Natural killer cell (primary cell): ENCODE results near the gene TRIM71. TPM values are rescaled to one million over a fixed set of nuclear protein-coding genes. Genes with fewer than 3 reads are reported as not detected.

Source experiments
- ATAC-seq, 3 donors: fragments of 150-1000 bp in 2 of 3; fragments of 200-7000 bp in 1 of 3; cut with Tn5 transposase; 1 replicate in 1 of 3; 2 replicates in 2 of 3; pipeline ENCODE4 v1.10.0; 2021; ENCODE audit warnings: mild to moderate bottlenecking in 2 of 3, moderate library complexity in 2 of 3
- DNase-seq, 2 donors: peaks; one replicate each; pipeline versions ENCODE4 v3.0.0 to v3.0.0-alpha.2; 2013 to 2021; ENCODE audit warnings: mixed read lengths in 1 of 2
- H3K27ac ChIP-seq: one replicate; pipeline ENCODE4 v1.5.1; 2013; ENCODE audit warnings: mild to moderate bottlenecking, low read length
- H3K27me3 ChIP-seq: one replicate; pipeline ENCODE4 v1.6.1; 2013; ENCODE audit warnings: low read length; ENCODE audit not compliant: control insufficient read depth, insufficient read depth
- H3K36me3 ChIP-seq: one replicate; pipeline ENCODE4 v1.6.1; 2013; ENCODE audit warnings: low read length; ENCODE audit not compliant: control insufficient read depth, insufficient read depth
- H3K4me1 ChIP-seq: one replicate; pipeline ENCODE4 v1.6.1; 2013; ENCODE audit warnings: low read length; ENCODE audit not compliant: control insufficient read depth, insufficient read depth
- H3K4me3 ChIP-seq: one replicate; pipeline ENCODE4 v1.5.1; 2013; ENCODE audit warnings: low read length
- H3K9me3 ChIP-seq: one replicate; pipeline ENCODE4 v1.6.1; 2013; ENCODE audit warnings: low read length; ENCODE audit not compliant: control insufficient read depth, insufficient read depth
- H3K27ac Mint-ChIP-seq, 2 donors: one replicate each; pipeline ENCODE4 v1.8.0; 2022; ENCODE audit warnings: mild to moderate bottlenecking in 2 of 2, mixed read lengths in 2 of 2, moderate library complexity in 1 of 2
- H3K27me3 Mint-ChIP-seq, 2 donors: one replicate each; pipeline ENCODE4 v1.8.0; 2022; ENCODE audit warnings: low read depth in 2 of 2, mixed read lengths in 2 of 2
- H3K36me3 Mint-ChIP-seq: one replicate; pipeline ENCODE4 v1.8.0; 2022; ENCODE audit warnings: mixed read lengths
- H3K4me1 Mint-ChIP-seq, 2 donors: one replicate each; pipeline ENCODE4 v1.8.0; 2022; ENCODE audit warnings: mixed read lengths in 2 of 2
- H3K4me3 Mint-ChIP-seq: one replicate; pipeline ENCODE4 v1.8.0; 2022; ENCODE audit warnings: mild to moderate bottlenecking, moderate library complexity, mixed read lengths
- H3K9me3 Mint-ChIP-seq, 2 donors: one replicate each; pipeline ENCODE4 v1.8.0; 2022; ENCODE audit warnings: mixed read lengths in 2 of 2
- WGBS: methylation state at CpG from one replicate; pipeline ENCODE4 v1.1.7; 2013; ENCODE audit warnings: missing lambda C conversion rate; ENCODE audit not compliant: insufficient coverage; 5-methylcytosine and 5-hydroxymethylcytosine counted together
- intact Hi-C: fragments of 100-400 bp; cut with micrococcal nuclease; formaldehyde crosslinking; loops from one replicate; pipeline ENCODE4 v1.14.2; 2022
- total RNA-seq, 4 donors: library from RNA; stranded (reverse); fragments of 120-200 nt in 1 of 4; gene quantifications; one replicate each; pipeline versions ENCODE4 v1.2.3 to v1.2.4, GENCODE V29; 2013 to 2022
- TF ChIP-seq, protein P1 (sequence below): fragments of 200-600 bp; IDR thresholded peaks from one replicate; pipeline ENCODE4 v1.8.0; 2022; ENCODE audit warnings: antibody characterized with exemption

The TRIM71 gene
- total RNA-seq, 3 donors from 2014 or later (not counting 1 experiment from before 2014, with no cell fraction given), result 0.05 TPM; not detected in 2

- Histone ChIP-seq H3K27me3 (no peaks in the 10 kb centered on the region), H3K36me3 (no peaks in the 10 kb centered on the region), H3K9me3 (no peaks in the 10 kb centered on the region), H3K4me3 (no peak overlapping the region), H3K4me1 (peaks cover 4% of the 10 kb centered on the region), H3K27ac (no peak overlapping the region)
- Mint-ChIP-seq H3K4me1 (no peaks in the 10 kb centered on the region), H3K27me3 (no peaks in the 10 kb centered on the region), H3K9me3 (no peaks in the 10 kb centered on the region), H3K36me3 (no peaks in the 10 kb centered on the region), H3K27ac (no peak overlapping the region), H3K4me3 (no peak overlapping the region)
- ATAC-seq (no peak), DNase-seq (no peak)
- TF ChIP-seq, protein P1, sequence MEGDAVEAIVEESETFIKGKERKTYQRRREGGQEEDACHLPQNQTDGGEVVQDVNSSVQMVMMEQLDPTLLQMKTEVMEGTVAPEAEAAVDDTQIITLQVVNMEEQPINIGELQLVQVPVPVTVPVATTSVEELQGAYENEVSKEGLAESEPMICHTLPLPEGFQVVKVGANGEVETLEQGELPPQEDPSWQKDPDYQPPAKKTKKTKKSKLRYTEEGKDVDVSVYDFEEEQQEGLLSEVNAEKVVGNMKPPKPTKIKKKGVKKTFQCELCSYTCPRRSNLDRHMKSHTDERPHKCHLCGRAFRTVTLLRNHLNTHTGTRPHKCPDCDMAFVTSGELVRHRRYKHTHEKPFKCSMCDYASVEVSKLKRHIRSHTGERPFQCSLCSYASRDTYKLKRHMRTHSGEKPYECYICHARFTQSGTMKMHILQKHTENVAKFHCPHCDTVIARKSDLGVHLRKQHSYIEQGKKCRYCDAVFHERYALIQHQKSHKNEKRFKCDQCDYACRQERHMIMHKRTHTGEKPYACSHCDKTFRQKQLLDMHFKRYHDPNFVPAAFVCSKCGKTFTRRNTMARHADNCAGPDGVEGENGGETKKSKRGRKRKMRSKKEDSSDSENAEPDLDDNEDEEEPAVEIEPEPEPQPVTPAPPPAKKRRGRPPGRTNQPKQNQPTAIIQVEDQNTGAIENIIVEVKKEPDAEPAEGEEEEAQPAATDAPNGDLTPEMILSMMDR, result no peak
- intact Hi-C loops, result no loop called here
- WGBS, result 85% methylated on average over 5 of the region's 6 CpGs
Measured at GRCh38 chr3:32872487-32873382, 54.9 kb downstream of the TRIM71 start.

- no peak overlapping the region for H3K4me3 Mint-ChIP-seq
- H3K4me1 Mint-ChIP-seq, result no peaks in the 10 kb centered on the region
- Histone ChIP-seq H3K27me3 (no peaks in the 10 kb centered on the region), H3K4me3 (no peak overlapping the region), H3K4me1 (peaks cover 4% of the 10 kb centered on the region), H3K36me3 (no peaks in the 10 kb centered on the region), H3K9me3 (no peaks in the 10 kb centered on the region), H3K27ac (no peak overlapping the region)
- no peaks in the 10 kb centered on the region for H3K27me3 Mint-ChIP-seq
- no peaks in the 10 kb centered on the region for H3K36me3 Mint-ChIP-seq
- TF ChIP-seq, protein P1, result no peak
- DNase-seq, result no peak
- intact Hi-C loops, result no loop called here
- ATAC-seq, result no peak
- H3K9me3 Mint-ChIP-seq, result no peaks in the 10 kb centered on the region
- 57% methylated on average over 11 of the region's 12 CpGs for WGBS
- no peak overlapping the region for H3K27ac Mint-ChIP-seq
Measured at GRCh38 chr3:32873531-32874130, 55.8 kb downstream of the TRIM71 start.

DNA sequence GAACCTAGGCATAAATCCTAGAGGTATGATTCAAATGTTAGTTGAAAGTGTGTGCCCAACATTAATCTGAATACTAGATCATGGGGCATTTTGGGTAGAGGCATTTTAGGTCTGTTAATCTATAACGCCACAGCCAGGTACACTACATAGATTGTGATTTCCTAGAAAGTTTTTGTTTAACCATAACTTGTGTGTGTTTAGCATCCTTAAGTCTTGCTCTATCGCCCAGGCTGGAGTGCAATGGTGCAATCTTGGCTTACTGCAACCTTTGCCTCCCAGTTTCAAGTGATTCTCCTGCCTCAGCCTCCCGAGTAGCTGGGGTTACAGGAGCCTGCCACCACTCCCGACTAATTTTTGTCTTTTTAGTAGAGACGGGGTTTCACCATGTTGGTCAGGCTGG, 59.1 kb downstream of the TRIM71 start:
- TF ChIP-seq, protein P1, result no peak

More for the DNA sequence above, 59.1 kb downstream of the TRIM71 start:
- Histone ChIP-seq H3K27ac (no peak overlapping the region), H3K9me3 (no peaks in the 10 kb centered on the region), H3K4me3 (no peak overlapping the region), H3K4me1 (peaks cover 4% of the 10 kb centered on the region), H3K36me3 (no peaks in the 10 kb centered on the region), H3K27me3 (no peaks in the 10 kb centered on the region)
- Mint-ChIP-seq H3K27ac (no peak overlapping the region), H3K36me3 (no peaks in the 10 kb centered on the region), H3K4me1 (no peaks in the 10 kb centered on the region), H3K27me3 (no peaks in the 10 kb centered on the region), H3K4me3 (no peak overlapping the region), H3K9me3 (no peaks in the 10 kb centered on the region)
- ATAC-seq (no peak), DNase-seq (no peak)
- 84% methylated on average over 5 of the region's 5 CpGs for WGBS
- intact Hi-C loops, result no loop called here
